ENCODE data around the gene PTPRD.

Gene PTPRD

GRCh38 chr9:10045598-10045997 lies 567.2 kb downstream of the PTPRD start:
- DNase-seq: no peak

DNA sequence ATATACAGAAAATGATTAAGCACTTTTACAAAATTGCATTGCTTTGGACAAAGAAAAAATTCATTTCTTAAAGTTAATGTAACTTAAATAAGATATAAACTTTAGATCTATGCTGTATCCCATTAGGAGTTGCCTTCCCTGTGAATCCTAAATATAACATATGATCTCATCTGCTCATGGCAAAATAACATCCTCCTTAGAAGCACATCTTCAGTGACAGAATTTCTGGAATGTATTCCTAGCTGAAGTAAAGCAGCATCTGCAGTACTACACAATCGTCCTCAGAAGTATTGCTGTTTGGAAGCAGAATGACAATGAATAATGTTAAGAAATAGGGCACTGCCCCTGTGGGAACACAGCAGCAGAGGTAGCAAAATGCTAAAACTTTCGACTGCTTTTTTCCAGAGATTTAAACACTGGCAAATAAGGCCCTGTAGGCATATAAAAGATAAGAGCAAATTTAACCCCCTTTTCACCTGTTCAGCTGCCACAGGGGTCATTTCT lies 571.0 kb downstream of the PTPRD start:
- DNase-seq: no peak

DNA sequence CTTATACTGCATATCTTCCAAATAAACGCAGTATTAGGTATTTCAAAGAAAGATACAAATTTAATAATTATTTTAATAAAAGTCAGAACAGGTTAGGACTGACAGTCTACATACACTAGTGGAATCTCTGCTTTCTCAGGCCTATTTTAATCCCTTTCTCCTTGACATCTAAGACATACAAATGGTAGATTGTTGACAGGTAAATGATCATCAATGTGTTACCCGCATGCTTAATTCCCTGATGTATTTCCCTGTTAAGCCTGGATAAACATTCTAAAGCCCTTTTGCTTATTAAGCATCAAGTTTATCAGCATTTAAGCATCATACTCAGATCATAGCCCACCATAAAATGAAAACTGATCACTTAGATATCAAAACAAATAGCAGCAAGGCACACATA lies 576.7 kb downstream of the PTPRD start:
- DNase-seq: no peak

DNA sequence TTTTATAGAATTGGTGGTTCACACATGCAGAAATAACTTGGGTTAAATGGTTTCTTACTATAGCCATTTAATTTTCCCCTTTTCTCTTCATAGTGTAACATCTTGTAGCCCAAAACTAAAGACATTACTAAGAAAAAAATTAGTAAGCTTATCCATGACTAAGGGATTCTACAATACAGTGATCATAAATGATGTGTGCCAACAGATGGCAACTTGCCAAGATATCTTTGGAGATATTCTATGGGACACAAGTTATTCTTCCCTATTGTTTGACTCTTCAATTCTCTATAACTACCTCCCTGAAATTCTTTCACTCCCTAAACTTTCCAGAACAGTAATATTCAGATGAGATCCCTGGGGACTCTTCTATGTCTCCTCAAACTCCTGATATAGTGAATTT lies 580.6 kb downstream of the PTPRD start:
- DNase-seq: no peak

DNA sequence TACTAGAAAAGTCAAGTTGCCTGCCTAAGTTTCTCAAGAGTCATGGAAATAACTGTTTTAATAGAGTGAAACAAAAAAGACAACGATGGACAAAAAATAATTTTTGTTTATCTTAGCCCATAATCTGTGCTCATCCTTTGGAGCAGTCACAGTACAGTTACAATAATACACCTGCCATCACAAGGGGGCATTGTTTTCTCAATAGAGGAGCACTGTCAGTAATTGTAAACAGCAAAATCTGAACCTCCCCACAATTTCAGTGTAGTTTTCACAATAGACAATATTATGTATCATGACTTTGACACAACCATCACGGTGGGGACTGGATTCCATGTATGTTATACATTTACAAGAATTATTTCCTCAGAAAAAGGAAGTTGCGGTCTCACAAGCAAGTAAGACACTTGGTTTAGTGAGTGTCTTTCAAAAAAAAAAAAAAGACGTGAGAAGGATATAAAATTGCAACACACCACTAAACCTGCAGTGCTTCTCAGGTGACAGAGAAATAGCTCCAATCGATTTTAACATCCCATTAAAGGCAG lies 586.3 kb downstream of the PTPRD start:
- no peak for DNase-seq

GRCh38 chr9:10015755-10016154 lies 597.0 kb downstream of the PTPRD start:
- DNase-seq: no peak

- no peak for DNase-seq
Observed at GRCh38 chr9:10014889-10015288, 597.9 kb downstream of the PTPRD start.

GRCh38 chr9:10009401-10009800 lies 603.4 kb downstream of the PTPRD start:
- no peak for DNase-seq

DNA sequence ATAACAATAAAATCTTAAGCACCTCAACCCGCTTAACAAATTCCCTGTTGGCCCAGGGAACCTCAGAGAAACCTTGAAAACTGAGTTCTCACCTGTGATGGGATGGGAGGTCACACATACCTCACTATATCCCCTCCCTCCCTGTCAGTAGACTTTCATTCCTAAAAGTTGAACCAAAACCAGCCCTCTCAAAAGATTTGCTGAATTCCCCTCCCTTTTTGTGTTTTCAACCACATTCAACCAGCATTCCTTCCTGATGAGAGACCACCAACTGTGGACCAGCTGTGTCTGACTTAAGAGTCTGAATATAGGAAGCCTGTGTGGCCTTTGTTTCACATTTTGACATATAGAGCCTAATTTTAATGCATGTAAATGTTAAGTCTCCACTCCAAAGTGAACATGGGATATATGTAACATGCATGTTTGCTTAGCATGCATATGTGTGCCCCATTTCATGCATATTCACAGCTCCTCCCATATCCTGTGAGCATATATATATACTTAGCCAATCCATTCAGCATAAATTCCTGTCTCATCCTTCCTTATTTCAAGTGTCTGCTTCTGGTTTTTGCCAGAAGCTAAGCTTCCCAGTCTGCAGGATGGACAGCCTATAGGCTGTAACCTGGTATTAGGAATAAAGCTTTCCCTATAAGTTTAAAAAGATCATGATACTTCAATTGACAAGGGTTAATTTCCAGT lies 604.6 kb downstream of the PTPRD start:
- DNase-seq: no peak

GRCh38 chr9:10007356-10007755 lies 605.4 kb downstream of the PTPRD start:
- DNase-seq: no peak

DNA sequence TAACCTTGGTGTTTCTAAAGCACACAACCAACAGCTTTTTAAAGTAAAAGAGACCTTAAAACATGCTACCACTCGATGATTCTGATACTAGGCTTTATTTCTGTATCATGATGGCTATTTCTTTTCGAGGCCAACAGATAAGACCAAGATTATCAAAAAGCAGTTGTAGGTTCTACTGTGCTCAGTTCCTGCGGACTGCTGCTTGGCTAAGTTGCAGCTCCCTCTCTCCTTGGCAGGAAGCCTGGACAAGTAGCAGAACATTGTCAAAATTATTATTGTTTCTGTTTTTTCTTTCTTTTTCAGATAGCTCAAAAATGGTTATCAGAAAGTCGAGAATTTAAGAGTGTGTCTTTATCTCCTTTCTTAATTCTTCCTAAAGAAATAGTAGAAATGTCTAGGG lies 607.6 kb downstream of the PTPRD start:
- no peak for DNase-seq

DNA sequence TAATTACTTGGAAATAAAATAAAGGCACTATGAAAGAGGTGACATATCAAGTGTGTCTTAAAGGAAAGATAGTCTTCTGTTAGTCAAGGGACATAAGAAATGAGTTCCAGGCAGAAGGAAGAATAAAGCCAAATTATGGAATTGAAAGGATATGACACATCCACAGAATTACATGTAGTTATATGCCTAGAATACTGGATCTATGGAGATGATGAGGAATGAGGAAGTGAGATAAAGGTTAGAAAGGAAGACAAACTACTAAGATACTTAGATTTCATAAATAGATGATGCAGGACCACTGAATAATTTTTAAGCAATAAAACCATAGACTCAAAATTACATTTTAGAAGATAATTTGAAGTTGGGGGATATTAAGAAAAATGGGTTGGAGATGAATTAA lies 609.8 kb downstream of the PTPRD start:
- DNase-seq: no peak

- no peak for DNase-seq
Observed at GRCh38 chr9:10000669-10001068, 612.1 kb downstream of the PTPRD start.

- DNase-seq: no peak
Observed at GRCh38 chr9:9998491-9999287, 614.1 kb downstream of the PTPRD start.

- DNase-seq: no peak
Observed at GRCh38 chr9:9997585-9997984, 615.2 kb downstream of the PTPRD start.

DNA sequence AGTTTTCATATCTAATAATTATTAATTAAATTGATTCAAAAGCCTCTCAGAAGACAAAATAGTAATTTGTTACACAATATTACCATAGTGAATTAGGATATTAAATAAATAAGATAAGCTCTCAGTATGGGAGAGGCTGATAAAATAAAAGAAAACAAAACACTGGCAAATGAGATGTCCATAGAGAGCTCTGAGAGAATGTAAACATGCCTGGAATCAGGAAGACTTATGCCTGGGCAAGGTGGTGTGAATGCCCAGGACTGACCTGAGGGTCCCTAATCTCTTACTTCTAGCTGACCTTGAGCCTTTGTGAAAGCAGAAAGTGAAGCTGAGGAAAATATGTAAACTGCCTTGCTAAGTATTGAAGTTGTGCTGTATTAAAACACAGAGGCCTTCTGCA lies 616.5 kb downstream of the PTPRD start:
- no peak for DNase-seq

DNA sequence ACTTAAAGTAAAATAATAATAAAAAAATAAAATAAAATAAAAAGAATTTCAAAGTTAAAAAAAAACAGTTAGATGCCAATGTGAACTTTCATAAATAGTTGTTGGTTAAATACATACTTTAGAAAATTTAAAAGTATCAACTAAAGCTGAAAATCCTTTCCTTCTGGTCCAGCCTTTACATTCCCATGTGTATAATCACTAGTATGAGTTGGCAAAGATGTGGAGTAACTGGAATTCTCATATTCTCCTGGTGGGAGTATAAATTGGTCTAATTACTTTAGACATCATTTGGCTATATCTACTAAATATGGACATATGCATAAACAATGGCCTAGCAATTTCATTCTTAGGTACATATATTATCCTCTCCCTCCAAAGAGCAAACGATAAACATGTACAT lies 619.9 kb downstream of the PTPRD start:
- no peak for DNase-seq

- DNase-seq: no peak
Observed at GRCh38 chr9:9973062-9973461, 639.7 kb downstream of the PTPRD start.

- DNase-seq: no peak
Observed at GRCh38 chr9:9970514-9970913, 642.3 kb downstream of the PTPRD start.

DNA sequence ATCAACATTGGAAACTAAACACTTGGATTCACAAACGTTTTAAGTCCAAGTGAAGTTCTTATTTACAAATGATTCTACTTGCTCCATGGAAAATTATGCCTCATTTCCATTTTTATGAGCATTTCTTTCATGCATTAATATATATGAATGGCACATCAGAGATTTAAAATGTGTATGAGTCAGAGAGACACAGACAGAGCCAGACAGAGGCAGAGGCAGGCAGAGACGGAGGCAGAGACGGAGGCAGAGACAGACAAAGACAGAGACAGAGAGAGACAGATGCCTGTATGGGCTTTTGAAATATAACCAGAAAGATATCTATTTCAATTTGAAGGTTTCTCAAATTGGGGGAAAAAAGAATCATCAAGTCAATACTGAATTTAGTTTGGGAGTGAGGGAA lies 649.0 kb downstream of the PTPRD start:
- no peak for DNase-seq

DNA sequence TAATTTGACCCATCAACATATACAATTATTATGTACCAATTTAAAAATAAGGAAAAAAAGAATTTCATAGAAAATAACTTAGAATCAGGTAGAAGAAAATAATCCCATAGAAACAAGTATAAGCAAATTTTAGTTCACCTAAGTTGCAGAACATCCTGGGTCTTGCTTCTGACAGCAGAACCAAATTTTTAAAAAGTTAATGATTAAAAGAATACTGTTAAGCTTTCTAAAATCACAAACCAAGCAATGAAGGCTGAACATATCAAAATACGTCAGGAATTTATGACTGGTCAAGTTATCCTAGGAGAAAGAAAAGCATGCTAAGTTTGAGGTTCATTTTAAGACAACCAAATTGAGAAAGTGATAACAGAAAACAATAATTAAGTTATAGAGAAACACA lies 650.9 kb downstream of the PTPRD start:
- DNase-seq: no peak

- no peak for DNase-seq
Observed at GRCh38 chr9:9961487-9961886, 651.3 kb downstream of the PTPRD start.

- no peak for DNase-seq
Observed at GRCh38 chr9:9951556-9952160, 661.1 kb downstream of the PTPRD start.

GRCh38 chr9:9950813-9951212 lies 662.0 kb downstream of the PTPRD start:
- DNase-seq: no peak

Measured in NCI-H2227 treated with DMSO at 0.1 percent for 48 hours (cell line).